GM12873 (cell line): ENCODE measurements around the gene C16orf96.

ENCODE experiments used
- TF ChIP-seq, protein P1 (sequence below): IDR thresholded peaks from 2 replicates; pipeline ENCODE4 v1.5.1; 2012; ENCODE audit warnings: low read depth, mild to moderate bottlenecking, moderate library complexity, low read length, control low read depth; ENCODE audit not compliant: insufficient read depth; ENCODE audit errors: missing control alignments

The C16orf96 gene

DNA sequence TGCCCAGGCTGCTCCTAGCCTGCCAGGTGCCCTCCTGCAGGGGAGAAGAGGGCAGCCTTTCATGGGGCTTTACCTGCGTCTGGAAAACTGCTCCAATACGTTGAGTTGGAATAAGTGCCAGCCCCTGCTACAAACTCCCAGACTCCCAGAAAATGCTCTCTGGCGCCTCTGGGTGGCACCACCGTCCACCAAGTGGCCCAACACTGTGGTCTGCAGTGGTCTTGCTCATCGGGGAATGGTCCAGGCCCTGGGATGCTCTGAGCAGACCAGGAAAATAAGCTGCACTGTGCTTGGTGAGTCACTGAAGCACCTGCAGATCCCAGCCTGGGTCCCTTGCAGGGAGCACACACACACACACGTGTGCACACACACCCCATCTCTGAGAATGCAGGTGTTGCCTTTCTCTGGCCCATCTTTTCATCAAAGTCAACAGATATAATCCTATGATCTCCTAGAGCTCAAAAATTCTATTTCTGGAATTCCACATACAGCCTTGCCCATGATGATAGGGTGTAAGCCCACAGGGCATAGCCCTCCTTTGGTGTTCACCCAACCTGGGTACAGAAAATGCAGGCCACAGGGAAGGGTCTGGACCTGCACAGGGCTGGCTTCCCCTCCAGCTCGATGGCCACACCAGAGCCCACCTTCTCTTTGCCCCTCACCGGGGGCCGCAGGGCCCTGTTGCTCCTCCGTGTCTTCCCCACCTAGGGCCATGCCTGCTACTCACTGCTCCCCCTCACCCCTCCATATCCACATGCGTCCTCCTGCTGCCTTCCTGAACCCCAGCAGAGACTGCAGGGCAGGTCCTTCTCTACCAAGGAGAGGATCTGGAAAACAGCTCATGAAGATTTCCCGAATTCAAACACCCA lies 38.1 kb upstream of the C16orf96 start:
- TF ChIP-seq, protein P1, sequence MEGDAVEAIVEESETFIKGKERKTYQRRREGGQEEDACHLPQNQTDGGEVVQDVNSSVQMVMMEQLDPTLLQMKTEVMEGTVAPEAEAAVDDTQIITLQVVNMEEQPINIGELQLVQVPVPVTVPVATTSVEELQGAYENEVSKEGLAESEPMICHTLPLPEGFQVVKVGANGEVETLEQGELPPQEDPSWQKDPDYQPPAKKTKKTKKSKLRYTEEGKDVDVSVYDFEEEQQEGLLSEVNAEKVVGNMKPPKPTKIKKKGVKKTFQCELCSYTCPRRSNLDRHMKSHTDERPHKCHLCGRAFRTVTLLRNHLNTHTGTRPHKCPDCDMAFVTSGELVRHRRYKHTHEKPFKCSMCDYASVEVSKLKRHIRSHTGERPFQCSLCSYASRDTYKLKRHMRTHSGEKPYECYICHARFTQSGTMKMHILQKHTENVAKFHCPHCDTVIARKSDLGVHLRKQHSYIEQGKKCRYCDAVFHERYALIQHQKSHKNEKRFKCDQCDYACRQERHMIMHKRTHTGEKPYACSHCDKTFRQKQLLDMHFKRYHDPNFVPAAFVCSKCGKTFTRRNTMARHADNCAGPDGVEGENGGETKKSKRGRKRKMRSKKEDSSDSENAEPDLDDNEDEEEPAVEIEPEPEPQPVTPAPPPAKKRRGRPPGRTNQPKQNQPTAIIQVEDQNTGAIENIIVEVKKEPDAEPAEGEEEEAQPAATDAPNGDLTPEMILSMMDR, result peak; percentile 68

DNA sequence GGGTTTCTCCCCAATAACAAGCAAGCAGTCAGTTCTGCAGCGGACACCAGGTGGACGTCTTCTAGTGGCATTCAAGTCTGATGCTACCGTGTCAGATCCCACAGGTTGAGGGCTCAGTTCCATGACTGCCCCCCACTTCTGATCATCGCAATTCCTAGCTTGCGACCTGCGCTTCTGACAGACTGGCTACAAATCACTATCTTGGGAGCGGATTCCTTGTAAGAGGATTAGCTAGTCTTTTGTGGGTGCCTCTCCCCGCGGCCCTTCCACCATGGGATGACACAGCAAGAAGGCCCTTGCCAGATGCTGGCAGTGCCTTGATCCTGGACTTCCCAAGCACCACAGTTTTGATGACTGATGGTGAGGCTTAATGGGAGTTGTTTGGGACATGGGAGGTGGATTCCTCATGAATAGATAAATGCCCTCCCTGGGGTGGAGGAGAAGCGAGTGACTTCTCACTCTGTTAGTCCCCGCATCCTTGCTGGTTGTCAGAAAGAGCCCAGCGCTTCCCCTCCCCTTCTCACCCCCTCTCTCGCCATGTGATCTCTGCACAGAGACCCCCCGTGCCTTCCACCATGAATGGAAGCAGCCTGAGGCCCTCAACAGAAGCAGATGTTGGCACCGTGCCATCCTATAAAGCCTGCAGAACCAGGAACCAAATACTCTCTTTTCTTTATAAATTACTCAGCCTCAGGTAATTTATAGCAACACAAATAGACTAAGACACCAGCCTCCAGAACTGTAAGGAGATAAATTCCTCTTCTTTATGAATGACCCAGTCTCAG lies 36.7 kb upstream of the C16orf96 start:
- TF ChIP-seq, protein P1, result no peak

DNA sequence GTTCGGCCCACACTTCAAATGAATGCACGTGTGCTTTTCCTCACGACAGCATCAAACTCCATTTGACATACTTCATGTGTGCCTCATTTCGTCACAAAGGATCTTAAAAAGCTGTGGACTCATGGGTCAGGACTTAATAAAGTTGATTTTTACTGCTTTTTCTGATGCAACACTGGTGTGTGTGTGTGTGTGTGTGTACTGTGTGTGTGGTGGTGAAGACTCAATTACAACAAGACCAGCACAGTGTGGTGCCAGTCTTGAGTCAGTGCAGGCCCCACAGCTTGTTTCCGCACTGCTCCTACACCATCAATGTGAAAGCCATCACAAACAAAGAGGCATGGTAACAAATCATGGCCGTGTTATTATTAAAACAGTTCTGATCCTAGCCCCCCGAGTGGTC lies 35.2 kb upstream of the C16orf96 start:
- TF ChIP-seq, protein P1, result no peak

DNA sequence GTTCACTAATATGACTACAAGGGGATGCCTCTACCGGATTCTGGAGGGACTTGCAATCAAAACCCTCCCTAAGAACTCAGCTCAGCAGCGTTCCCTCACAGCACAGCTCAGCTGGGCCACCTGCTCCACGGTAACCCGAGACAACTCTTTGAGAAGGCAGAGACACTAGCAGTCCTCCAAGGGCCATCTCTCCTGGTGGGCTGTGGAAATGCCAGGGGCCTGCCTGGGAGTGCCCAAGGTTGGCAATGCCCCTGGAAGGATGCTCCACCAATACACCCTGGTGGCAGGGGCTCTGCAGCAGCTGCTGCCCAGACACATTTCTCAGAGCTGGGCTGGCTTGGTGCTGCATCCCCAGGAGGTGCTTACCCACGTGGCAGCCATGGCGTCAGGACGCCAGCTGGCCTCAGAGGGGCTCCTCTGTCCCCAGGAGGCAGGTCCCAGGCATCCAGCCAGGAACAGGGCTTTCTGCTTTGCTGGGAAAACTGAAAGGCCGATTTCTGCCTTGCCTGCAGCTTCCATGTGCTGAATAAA lies 34.0 kb upstream of the C16orf96 start:
- TF ChIP-seq, protein P1, result no peak

DNA sequence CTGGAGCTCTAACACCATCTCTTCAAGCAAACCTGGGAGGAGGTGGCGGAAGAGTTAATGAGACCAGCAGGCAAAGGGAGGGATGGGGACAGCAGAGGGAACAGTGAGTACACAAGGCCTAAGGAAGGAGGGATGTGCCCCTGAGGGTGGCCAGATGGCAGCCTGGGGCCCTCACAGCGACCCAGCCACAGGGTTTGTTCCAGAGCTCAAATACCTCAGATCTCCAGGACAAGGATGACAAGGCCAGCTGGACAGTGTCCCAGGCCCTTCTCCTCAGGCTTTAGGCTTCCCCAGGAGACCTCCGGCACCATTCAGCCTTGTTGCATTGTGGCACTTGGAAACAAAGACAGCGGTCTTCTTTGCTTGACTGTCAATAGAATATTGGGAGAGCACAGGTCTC lies 32.5 kb upstream of the C16orf96 start:
- TF ChIP-seq, protein P1, result no peak

DNA sequence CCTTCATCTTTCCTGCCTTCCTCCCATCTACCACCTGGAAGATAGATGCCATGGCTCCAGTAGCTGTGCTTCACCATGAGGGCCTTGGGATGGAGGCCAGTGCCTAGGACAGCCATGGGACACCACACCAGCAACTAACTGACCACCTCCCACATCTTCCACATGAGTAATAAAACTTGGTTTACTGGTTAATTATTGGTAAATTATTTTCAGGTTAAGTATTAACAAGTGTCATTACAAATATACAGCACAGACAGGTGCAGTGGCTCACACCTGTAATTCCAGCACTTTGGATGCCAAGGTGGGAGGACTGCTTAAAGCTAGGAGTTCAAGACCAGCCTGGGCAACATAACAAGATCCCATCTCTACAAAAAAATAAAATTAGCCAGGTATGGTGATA lies 31.6 kb upstream of the C16orf96 start:
- TF ChIP-seq, protein P1, result no peak

DNA sequence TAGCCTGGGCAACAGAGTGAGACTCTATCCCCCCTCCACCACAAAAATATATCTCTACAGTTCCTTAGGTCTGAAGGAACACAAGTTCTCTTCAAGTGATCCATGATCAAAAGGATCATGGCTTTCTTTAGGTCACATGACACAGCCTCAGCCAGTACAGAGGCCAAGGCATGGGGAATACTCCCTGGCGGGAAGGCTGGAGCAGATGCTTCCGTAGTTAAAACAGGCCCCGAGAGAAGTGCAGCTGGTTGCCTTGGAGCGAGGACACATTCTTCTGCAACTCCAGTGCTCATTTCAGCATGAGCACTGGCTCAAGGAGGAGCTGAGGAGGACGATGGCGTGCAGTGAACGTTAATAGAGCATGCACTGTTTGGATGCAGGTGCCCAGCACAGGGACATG lies 31.1 kb upstream of the C16orf96 start:
- TF ChIP-seq, protein P1, result no peak
